Stimulated activated CD4-positive, alpha-beta T cell treated with anti-CD3 and anti-CD28 coated beads, TNF-alpha, amount 100 ng/mL, for 4 hours (primary cell): Measurements from ENCODE around the gene DSCAML1.
"Not testable (repeated sequence)": the region's sequence is repeated elsewhere in the genome, so short reads cannot be mapped to it uniquely, and the experiment has no call there.

Experiments used
- DNase-seq, 3 experiments: peaks; one replicate each; pipeline ENCODE4 v3.0.0-alpha.2; 2020; ENCODE audit warnings: low read depth in 3 of 3

The DSCAML1 gene

GRCh38 chr11:117794135-117794534 is 2.9 kb downstream of the DSCAML1 start:
- DNase-seq = no peak

GRCh38 chr11:117793583-117793982 is 3.4 kb downstream of the DSCAML1 start:
- DNase-seq = no peak

GRCh38 chr11:117792992-117793391 is 4.0 kb downstream of the DSCAML1 start:
- DNase-seq = no peak

GRCh38 chr11:117792241-117792640 is 4.8 kb downstream of the DSCAML1 start:
- DNase-seq = no peak

GRCh38 chr11:117790279-117790678 is 6.7 kb downstream of the DSCAML1 start:
- no peak for DNase-seq

- DNase-seq = no peak
Measured at GRCh38 chr11:117789241-117789640, 7.8 kb downstream of the DSCAML1 start.

GRCh38 chr11:117786135-117786870 is 10.7 kb downstream of the DSCAML1 start:
- no peak for DNase-seq

- no peak for DNase-seq
Measured at GRCh38 chr11:117782101-117782500, 14.9 kb downstream of the DSCAML1 start.

GRCh38 chr11:117781627-117782026 is 15.4 kb downstream of the DSCAML1 start:
- DNase-seq = no peak

GRCh38 chr11:117780456-117780855 is 16.6 kb downstream of the DSCAML1 start:
- no peak for DNase-seq

- no peak for DNase-seq
Measured at GRCh38 chr11:117774553-117774952, 22.5 kb downstream of the DSCAML1 start.

- DNase-seq = no peak
Measured at GRCh38 chr11:117772360-117772759, 24.7 kb downstream of the DSCAML1 start.

- DNase-seq = no peak
Measured at GRCh38 chr11:117771841-117772240, 25.2 kb downstream of the DSCAML1 start.

GRCh38 chr11:117771197-117771596 is 25.8 kb downstream of the DSCAML1 start:
- no peak for DNase-seq

GRCh38 chr11:117770061-117770460 is 27.0 kb downstream of the DSCAML1 start:
- DNase-seq = no peak

- DNase-seq = no peak
Measured at GRCh38 chr11:117769533-117769932, 27.5 kb downstream of the DSCAML1 start.

- no peak for DNase-seq
Measured at GRCh38 chr11:117768506-117768905, 28.5 kb downstream of the DSCAML1 start.

GRCh38 chr11:117767071-117767470 is 29.9 kb downstream of the DSCAML1 start:
- DNase-seq = no peak

GRCh38 chr11:117766576-117766975 is 30.4 kb downstream of the DSCAML1 start:
- no peak for DNase-seq

GRCh38 chr11:117766026-117766425 is 31.0 kb downstream of the DSCAML1 start:
- DNase-seq = no peak

- no peak for DNase-seq
Measured at GRCh38 chr11:117765068-117765467, 31.9 kb downstream of the DSCAML1 start.

GRCh38 chr11:117763465-117763864 is 33.6 kb downstream of the DSCAML1 start:
- DNase-seq = not testable (repeated sequence)

GRCh38 chr11:117761993-117762392 is 35.0 kb downstream of the DSCAML1 start:
- DNase-seq = no peak

GRCh38 chr11:117759305-117759704 is 37.7 kb downstream of the DSCAML1 start:
- no peak for DNase-seq
